Transverse colon (tissue), 4 donors: ENCODE data around the gene RTKN. TPM values are rescaled to one million over a fixed set of nuclear protein-coding genes. Genes with fewer than 3 reads are reported as not detected.

ENCODE experiments used
- DNase-seq: peaks from one replicate; pipeline ENCODE4 v3.0.0-alpha.2; 2019
- H3K27ac ChIP-seq, 4 donors: fragments of 200-600 bp; sonication (generic); 2 replicates each; pipeline ENCODE4 v1.5.1; 2016 to 2018; ENCODE audit warnings: inconsistent platforms in 4 of 4
- H3K27me3 ChIP-seq: fragments of 200-600 bp; sonication (generic); 2 replicates; pipeline ENCODE4 v1.5.1; 2017; ENCODE audit warnings: inconsistent platforms
- H3K36me3 ChIP-seq, 4 donors: fragments of 200-600 bp; sonication (generic); 2 replicates each; pipeline ENCODE4 v1.5.1; 2017 to 2019; ENCODE audit warnings: inconsistent platforms in 4 of 4
- H3K4me1 ChIP-seq, 4 donors: fragments of 200-600 bp; sonication (generic); 2 replicates each; pipeline ENCODE4 v1.5.1; 2017 to 2020; ENCODE audit warnings: inconsistent platforms in 4 of 4
- H3K4me3 ChIP-seq, 4 donors: fragments of 200-600 bp; sonication (generic); 1 replicate in 1 of 4; 2 replicates in 3 of 4; pipeline versions ENCODE4 v1.5.1 to v1.6.1; 2017 to 2019; ENCODE audit warnings: inconsistent platforms in 4 of 4
- H3K9me3 ChIP-seq, 2 donors: fragments of 200-600 bp; sonication (generic); 2 replicates each; pipeline ENCODE4 v1.5.1; 2017 to 2019; ENCODE audit warnings: inconsistent platforms in 2 of 2
- CTCF ChIP-seq, 5 experiments: fragments of 200-600 bp in 3 of 5; fragments of 450-650 bp in 2 of 5; sonication (generic) in 3 of 5; IDR thresholded peaks; 1 replicate in 2 of 5; 2 replicates in 3 of 5; pipeline ENCODE4 v1.5.1; 2016 to 2017; ENCODE audit warnings: antibody characterized with exemption in 5 of 5, inconsistent platforms in 3 of 5, mild to moderate bottlenecking in 2 of 5, moderate library complexity in 1 of 5
- EP300 ChIP-seq: sonication (generic); formaldehyde crosslinking; IDR thresholded peaks from one replicate; pipeline ENCODE4 v1.6.1; 2017; ENCODE audit warnings: antibody characterized with exemption, low read depth
- POLR2A ChIP-seq: fragments of 450-650 bp; IDR thresholded peaks from one replicate; pipeline ENCODE4 v1.6.1; 2016; ENCODE audit warnings: antibody characterized with exemption, mild to moderate bottlenecking, moderate library complexity
- POLR2AphosphoS5 ChIP-seq, 3 donors: sonication (generic); formaldehyde crosslinking; IDR thresholded peaks; one replicate each; pipeline ENCODE4 v1.6.1; 2016; ENCODE audit warnings: antibody characterized with exemption in 3 of 3
- WGBS, 2 donors: methylation state at CpG; one replicate each; pipeline ENCODE4 v1.1.5; 2018; ENCODE audit warnings: low coverage in 1 of 2; 5-methylcytosine and 5-hydroxymethylcytosine counted together
- in situ Hi-C, 4 donors: fragments of 200-750 bp; cut with MboI; loops; one replicate each; pipeline versions ENCODE4 v1.15.0 to v1.15.1; 2017; ENCODE audit warnings: low sequenced_read_pairs in 3 of 4, low pct_ligation_motif_present in 1 of 4, low pct_unique_long_range_greater_than_20kb in 1 of 4
- intact Hi-C: fragments of 100-400 bp; cut with DNase I; formaldehyde crosslinking; loops from one replicate; pipeline ENCODE4 v1.15.1; 2023; ENCODE audit warnings: low total_unique reads
- total RNA-seq, 4 donors: library from RNA; depleted of rRNA; stranded (reverse); fragments of >200 nt; gene quantifications; one replicate each; pipeline ENCODE4 v1.1.0, GENCODE V29; 2016

RTKN gene
- total RNA-seq, 4 donors from 2014 or later: 29.7 to 46.4 (median 41.9) TPM

GRCh38 chr2:74420006-74420405 is 21.7 kb downstream of the RTKN start:
- TF ChIP-seq POLR2A (no peak), POLR2AphosphoS5 (IDR thresholded peaks at IDR 0.05) (no peak), CTCF (IDR thresholded peaks at IDR 0.05) (no peak), EP300 (no peak)
- intact Hi-C loops (no loop called here), in situ Hi-C loops (no loop called here)
- H3K4me3 ChIP-seq: no peak overlapping the region
- H3K36me3 ChIP-seq: no peaks in the 10 kb centered on the region
- WGBS, 2 donors: 83 to 93% methylated on average over 2 of the region's 2 CpGs
- no peak for DNase-seq
- no peaks in the 10 kb centered on the region for H3K9me3 ChIP-seq
- no peaks in the 10 kb centered on the region for H3K27me3 ChIP-seq
- no peak overlapping the region for H3K27ac ChIP-seq
- peaks cover 5 to 22% (median 10%) of the 10 kb centered on the region in 4 donors for H3K4me1 ChIP-seq

GRCh38 chr2:74419345-74419744 is 22.4 kb downstream of the RTKN start:
- Histone ChIP-seq H3K27ac (no peak overlapping the region), H3K9me3 (no peaks in the 10 kb centered on the region), H3K27me3 (no peaks in the 10 kb centered on the region), H3K4me3 (no peak overlapping the region), H3K36me3 (no peaks in the 10 kb centered on the region), H3K4me1 (peaks cover 8 to 25% (median 14%) of the 10 kb centered on the region in 4 donors)
- intact Hi-C loops (no loop called here), in situ Hi-C loops (no loop called here)
- TF ChIP-seq POLR2A: no peak
- TF ChIP-seq CTCF (IDR thresholded peaks at IDR 0.05): no peak
- TF ChIP-seq POLR2AphosphoS5 (IDR thresholded peaks at IDR 0.05): no peak
- TF ChIP-seq EP300: no peak
- no peak for DNase-seq
- 77 to 94% methylated on average over 1 of the region's 1 CpG for WGBS, 2 donors

GRCh38 chr2:74418312-74418711 is 23.4 kb downstream of the RTKN start:
- H3K27me3 ChIP-seq: no peaks in the 10 kb centered on the region
- no peaks in the 10 kb centered on the region for H3K9me3 ChIP-seq
- H3K4me1 ChIP-seq: peaks cover 9 to 34% (median 17%) of the 10 kb centered on the region in 4 donors
- intact Hi-C loops: no loop called here
- TF ChIP-seq POLR2AphosphoS5 (IDR thresholded peaks at IDR 0.05) (no peak), POLR2A (no peak), CTCF (IDR thresholded peaks at IDR 0.05) (no peak), EP300 (no peak)
- WGBS, 2 donors: 50 to 90% methylated on average over 2 to 27 of the region's 27 CpGs
- no peak overlapping the region for H3K27ac ChIP-seq
- H3K36me3 ChIP-seq: no peaks in the 10 kb centered on the region
- no peak for DNase-seq
- in situ Hi-C loops: no loop called here
- H3K4me3 ChIP-seq: no peak overlapping the region

GRCh38 chr2:74417763-74418162 is 24.0 kb downstream of the RTKN start:
- no peak overlapping the region for H3K27ac ChIP-seq
- in situ Hi-C loops (no loop called here), intact Hi-C loops (no loop called here)
- no peak overlapping the region for H3K4me3 ChIP-seq
- peaks cover 9 to 34% (median 17%) of the 10 kb centered on the region in 4 donors for H3K4me1 ChIP-seq
- 95% methylated on average over 6 of the region's 6 CpGs; no CpG with 5 or more reads in 1 of the 2 donors for WGBS, 2 donors
- TF ChIP-seq POLR2AphosphoS5 (IDR thresholded peaks at IDR 0.05): no peak
- TF ChIP-seq POLR2A: no peak
- TF ChIP-seq CTCF (IDR thresholded peaks at IDR 0.05): no peak
- no peak for TF ChIP-seq EP300
- H3K36me3 ChIP-seq: no peaks in the 10 kb centered on the region
- H3K9me3 ChIP-seq: no peaks in the 10 kb centered on the region
- no peak for DNase-seq
- no peaks in the 10 kb centered on the region for H3K27me3 ChIP-seq
